ENCODE measurements around the gene CCT3.

The CCT3 gene

GRCh38 chr1:156276532-156276931, 61.6 kb downstream of the CCT3 start:
- DNase-seq, result no peak

GRCh38 chr1:156270314-156270713, 67.8 kb downstream of the CCT3 start:
- DNase-seq, result no peak

GRCh38 chr1:156268336-156268735, 69.8 kb downstream of the CCT3 start:
- DNase-seq, result no peak

GRCh38 chr1:156266051-156266450, 72.0 kb downstream of the CCT3 start:
- DNase-seq, result no peak

- DNase-seq, result no peak
These were observed 74.8 kb downstream of the CCT3 start for GRCh38 chr1:156263288-156263655.

- no peak for DNase-seq
These were observed 75.4 kb downstream of the CCT3 start for GRCh38 chr1:156262461-156263287.

GRCh38 chr1:156260896-156261295, 77.2 kb downstream of the CCT3 start:
- no peak for DNase-seq

- no peak for DNase-seq
These were observed 78.3 kb downstream of the CCT3 start for GRCh38 chr1:156259805-156260204.
